Astrocyte (in vitro differentiated cells and primary cell): ENCODE measurements around the gene USP48. TPM values are rescaled to one million over a fixed set of nuclear protein-coding genes. Genes with fewer than 3 reads are reported as not detected.
"Not testable (repeated sequence)": the region's sequence is repeated elsewhere in the genome, so short reads cannot be mapped to it uniquely, and the experiment has no call there.

Experiments used
- DNase-seq: peaks from one replicate; pipeline ENCODE4 v3.0.0-alpha.2; 2010; ENCODE audit warnings: low read depth
- FAIRE-seq: peaks from 2 replicates; lab custom pipeline; 2011; peaks lifted over from hg19 to GRCh38; lab: Jason Lieb, UNC
- H2AFZ ChIP-seq: 2 replicates; pipeline ENCODE4 v1.6.0; 2012; ENCODE audit warnings: low read depth, low read length, inconsistent platforms
- H3K27ac ChIP-seq: 2 replicates; pipeline ENCODE4 v1.5.1; 2011; ENCODE audit warnings: low read depth, low read length, inconsistent platforms
- H3K27me3 ChIP-seq: 2 replicates; pipeline ENCODE4 v1.6.0; 2011; ENCODE audit warnings: low read length, inconsistent platforms; ENCODE audit not compliant: insufficient read depth
- H3K36me3 ChIP-seq: 2 replicates; pipeline ENCODE4 v1.5.1; 2011; ENCODE audit warnings: low read length, inconsistent platforms; ENCODE audit not compliant: insufficient read depth
- H3K4me1 ChIP-seq: 2 replicates; pipeline ENCODE4 v1.5.1; 2011; ENCODE audit warnings: low read length, inconsistent platforms; ENCODE audit not compliant: insufficient read depth
- H3K4me2 ChIP-seq: 2 replicates; pipeline ENCODE4 v1.6.0; 2012; ENCODE audit warnings: low read length, inconsistent platforms
- H3K4me3 ChIP-seq: 2 replicates; pipeline ENCODE4 v1.5.1; 2011; ENCODE audit warnings: low read depth, mild to moderate bottlenecking, low read length, inconsistent platforms; ENCODE audit not compliant: insufficient read depth
- H3K79me2 ChIP-seq: 2 replicates; pipeline ENCODE4 v1.6.0; 2012; ENCODE audit warnings: mild to moderate bottlenecking, low read length, inconsistent platforms; ENCODE audit not compliant: insufficient read depth
- H3K9ac ChIP-seq: 2 replicates; pipeline ENCODE4 v1.6.0; 2012; ENCODE audit warnings: mild to moderate bottlenecking, low read length, inconsistent platforms
- H3K9me3 ChIP-seq: 2 replicates; pipeline ENCODE4 v1.5.1; 2012; ENCODE audit warnings: low read depth, mild to moderate bottlenecking, low read length, inconsistent platforms; ENCODE audit not compliant: insufficient read depth
- H4K20me1 ChIP-seq: 2 replicates; pipeline ENCODE4 v1.6.0; 2012; ENCODE audit warnings: low read length, inconsistent platforms; ENCODE audit not compliant: insufficient read depth
- H3K27ac Mint-ChIP-seq: one replicate; pipeline ENCODE4 v1.8.0; 2021; ENCODE audit warnings: mild to moderate bottlenecking, mixed read lengths; ENCODE audit not compliant: unreplicated experiment
- H3K27me3 Mint-ChIP-seq: one replicate; pipeline ENCODE4 v1.8.0; 2021; ENCODE audit warnings: low read depth, mixed read lengths; ENCODE audit not compliant: unreplicated experiment
- H3K36me3 Mint-ChIP-seq: one replicate; pipeline ENCODE4 v1.8.0; 2021; ENCODE audit warnings: low read depth, mixed read lengths; ENCODE audit not compliant: unreplicated experiment
- H3K4me1 Mint-ChIP-seq: one replicate; pipeline ENCODE4 v1.8.0; 2021; ENCODE audit warnings: low read depth, mixed read lengths; ENCODE audit not compliant: unreplicated experiment
- H3K4me3 Mint-ChIP-seq: one replicate; pipeline ENCODE4 v1.8.0; 2021; ENCODE audit warnings: mild to moderate bottlenecking, moderate library complexity, mixed read lengths; ENCODE audit not compliant: unreplicated experiment
- H3K9me3 Mint-ChIP-seq: one replicate; pipeline ENCODE4 v1.8.0; 2021; ENCODE audit warnings: mild to moderate bottlenecking, mixed read lengths; ENCODE audit not compliant: unreplicated experiment
- CTCF ChIP-seq: IDR thresholded peaks from 2 replicates; pipeline ENCODE4 v1.5.1; 2011; ENCODE audit warnings: low read depth, mild to moderate bottlenecking, inconsistent platforms, low read length, moderate library complexity; ENCODE audit not compliant: insufficient read depth
- EZH2 ChIP-seq: IDR thresholded peaks from 2 replicates; pipeline ENCODE4 v1.6.1; 2012; ENCODE audit warnings: mild to moderate bottlenecking, low read length, inconsistent platforms; ENCODE audit not compliant: insufficient read depth
- total RNA-seq: library from RNA; stranded (reverse); gene quantifications from 2 replicates; pipeline ENCODE4 v1.2.1, GENCODE V29; 2021

USP48 gene
- total RNA-seq, 1 donor from 2014 or later, result 85.7 TPM

- peaks cover 3% of the 10 kb centered on the region for H3K36me3 Mint-ChIP-seq
- TF ChIP-seq CTCF (no peak), EZH2 (no peak)
- Histone ChIP-seq H3K27ac (no peak overlapping the region), H3K79me2 (no peaks in the 10 kb centered on the region), H3K36me3 (no peaks in the 10 kb centered on the region), H3K4me2 (no peak overlapping the region), H3K27me3 (no peaks in the 10 kb centered on the region), H3K9ac (no peak overlapping the region), H2AFZ (no peak overlapping the region), H4K20me1 (no peaks in the 10 kb centered on the region), H3K4me1 (peaks cover 7% of the 10 kb centered on the region), H3K4me3 (no peak overlapping the region), H3K9me3 (no peaks in the 10 kb centered on the region)
- DNase-seq, result no peak
- H3K4me3 Mint-ChIP-seq, result no peak overlapping the region
- H3K27me3 Mint-ChIP-seq, result peaks cover 17% of the 10 kb centered on the region
- no peak for FAIRE-seq
- peaks cover 2% of the 10 kb centered on the region for H3K9me3 Mint-ChIP-seq
- no peak overlapping the region for H3K27ac Mint-ChIP-seq
- H3K4me1 Mint-ChIP-seq, result peaks cover 8% of the 10 kb centered on the region
These were observed 149.7 kb downstream of the USP48 start for GRCh38 chr1:21633141-21633755.

GRCh38 chr1:21631944-21632887 is 150.7 kb downstream of the USP48 start:
- Mint-ChIP-seq H3K4me3 (no peak overlapping the region), H3K4me1 (peaks cover 8% of the 10 kb centered on the region), H3K27me3 (peaks cover 17% of the 10 kb centered on the region), H3K36me3 (peaks cover 3% of the 10 kb centered on the region), H3K9me3 (peaks cover 2% of the 10 kb centered on the region), H3K27ac (no peak overlapping the region)
- Histone ChIP-seq H3K4me2 (no peak overlapping the region), H2AFZ (no peak overlapping the region), H3K27ac (no peak overlapping the region), H3K36me3 (no peaks in the 10 kb centered on the region), H3K79me2 (no peaks in the 10 kb centered on the region), H3K9ac (no peak overlapping the region), H4K20me1 (no peaks in the 10 kb centered on the region), H3K9me3 (no peaks in the 10 kb centered on the region), H3K4me1 (peaks cover 7% of the 10 kb centered on the region), H3K27me3 (no peaks in the 10 kb centered on the region), H3K4me3 (no peak overlapping the region)
- no peak for FAIRE-seq
- TF ChIP-seq EZH2, result no peak
- TF ChIP-seq CTCF, result no peak
- no peak for DNase-seq

GRCh38 chr1:21631590-21631943 is 151.4 kb downstream of the USP48 start:
- H3K4me2 ChIP-seq, H3K4me3 Mint-ChIP-seq, H3K79me2 ChIP-seq, H3K36me3 ChIP-seq, H3K27me3 ChIP-seq, H3K9me3 Mint-ChIP-seq, H3K27ac ChIP-seq, H3K4me1 Mint-ChIP-seq, H3K4me3 ChIP-seq, H3K9ac ChIP-seq, DNase-seq, FAIRE-seq, H2AFZ ChIP-seq, H4K20me1 ChIP-seq, H3K9me3 ChIP-seq, H3K36me3 Mint-ChIP-seq, H3K4me1 ChIP-seq, H3K27ac Mint-ChIP-seq: not testable (repeated sequence)
- H3K27me3 Mint-ChIP-seq, result peaks cover 17% of the 10 kb centered on the region
